ENCODE results near the gene TNFSF11. TPM values are rescaled to one million over a fixed set of nuclear protein-coding genes. Genes with fewer than 3 reads are reported as not detected.

Gene TNFSF11
- total and polyA plus RNA-seq, 4 donors = 0.25 to 1.3 (median 0.25) TPM

- peak overlapping the region; percentile 64 to 84 (median 80) for H3K4me3 ChIP-seq (ENCODE audit: low read depth in 1 of 3, low read length in 3 of 3)
These were observed 721 bp downstream of the TNFSF11 start for GRCh38 chr13:42574435-42575311.

GRCh38 chr13:42575938-42576337 is 2.0 kb downstream of the TNFSF11 start:
- WGBS = 79% methylated on average over 7 of the region's 7 CpGs
- Histone ChIP-seq H3K9ac (ENCODE audit: low read depth in 1 of 2, low read length in 2 of 2) (no peak overlapping the region), H3K36me3 (ENCODE audit: control insufficient read depth in 4 of 4, insufficient read depth in 3 of 4, low read depth in 1 of 4, low read length in 3 of 4) (no peaks in the 10 kb centered on the region), H3K4me3 (ENCODE audit: low read depth in 1 of 3, low read length in 3 of 3) (no peak overlapping the region), H3K4me1 (ENCODE audit: control insufficient read depth in 4 of 4, insufficient read depth in 4 of 4, low read length in 3 of 4) (peaks cover 0 to 11% (median 6%) of the 10 kb centered on the region in 4 donors), H3K9me3 (ENCODE audit: control insufficient read depth in 4 of 4, low read length in 3 of 4) (peaks cover 0 to 5% (median 0%) of the 10 kb centered on the region in 4 donors), H3K27ac (ENCODE audit: low read depth in 1 of 2, low read length in 2 of 2) (no peak overlapping the region), H3K27me3 (ENCODE audit: control insufficient read depth in 4 of 4, insufficient read depth in 4 of 4, low read length in 3 of 4) (no peaks in the 10 kb centered on the region)
- DNase-seq (ENCODE audit: low spot score) = no peak
- TF ChIP-seq GABPA (IDR thresholded peaks at IDR 0.05 in 1 of 2, conservative IDR thresholded peaks at IDR 0.05 in 1 of 2) (no peak), HNF4G (IDR thresholded peaks at IDR 0.05) (no peak), MAX (IDR thresholded peaks at IDR 0.05) (no peak), YY1 (IDR thresholded peaks at IDR 0.05) (no peak), NR2F2 (IDR thresholded peaks at IDR 0.05) (no peak), RXRA (IDR thresholded peaks at IDR 0.05) (no peak), EGR1 (IDR thresholded peaks at IDR 0.05; ENCODE audit: low read depth in 2 of 2) (no peak), RAD21 (IDR thresholded peaks at IDR 0.05) (no peak), FOXA2 (IDR thresholded peaks at IDR 0.05) (no peak), HNF4A (conservative IDR thresholded peaks at IDR 0.05) (no peak), SP1 (IDR thresholded peaks at IDR 0.05) (no peak), FOXA1 (IDR thresholded peaks at IDR 0.05) (no peak)
- TF ChIP-seq, protein P1, sequence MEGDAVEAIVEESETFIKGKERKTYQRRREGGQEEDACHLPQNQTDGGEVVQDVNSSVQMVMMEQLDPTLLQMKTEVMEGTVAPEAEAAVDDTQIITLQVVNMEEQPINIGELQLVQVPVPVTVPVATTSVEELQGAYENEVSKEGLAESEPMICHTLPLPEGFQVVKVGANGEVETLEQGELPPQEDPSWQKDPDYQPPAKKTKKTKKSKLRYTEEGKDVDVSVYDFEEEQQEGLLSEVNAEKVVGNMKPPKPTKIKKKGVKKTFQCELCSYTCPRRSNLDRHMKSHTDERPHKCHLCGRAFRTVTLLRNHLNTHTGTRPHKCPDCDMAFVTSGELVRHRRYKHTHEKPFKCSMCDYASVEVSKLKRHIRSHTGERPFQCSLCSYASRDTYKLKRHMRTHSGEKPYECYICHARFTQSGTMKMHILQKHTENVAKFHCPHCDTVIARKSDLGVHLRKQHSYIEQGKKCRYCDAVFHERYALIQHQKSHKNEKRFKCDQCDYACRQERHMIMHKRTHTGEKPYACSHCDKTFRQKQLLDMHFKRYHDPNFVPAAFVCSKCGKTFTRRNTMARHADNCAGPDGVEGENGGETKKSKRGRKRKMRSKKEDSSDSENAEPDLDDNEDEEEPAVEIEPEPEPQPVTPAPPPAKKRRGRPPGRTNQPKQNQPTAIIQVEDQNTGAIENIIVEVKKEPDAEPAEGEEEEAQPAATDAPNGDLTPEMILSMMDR (IDR thresholded peaks at IDR 0.05; ENCODE audit: low read depth, low read length, missing input control) = no peak
- TF ChIP-seq, protein P2, sequence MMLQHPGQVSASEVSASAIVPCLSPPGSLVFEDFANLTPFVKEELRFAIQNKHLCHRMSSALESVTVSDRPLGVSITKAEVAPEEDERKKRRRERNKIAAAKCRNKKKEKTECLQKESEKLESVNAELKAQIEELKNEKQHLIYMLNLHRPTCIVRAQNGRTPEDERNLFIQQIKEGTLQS (IDR thresholded peaks at IDR 0.05) = no peak
- TF ChIP-seq, protein P3, sequence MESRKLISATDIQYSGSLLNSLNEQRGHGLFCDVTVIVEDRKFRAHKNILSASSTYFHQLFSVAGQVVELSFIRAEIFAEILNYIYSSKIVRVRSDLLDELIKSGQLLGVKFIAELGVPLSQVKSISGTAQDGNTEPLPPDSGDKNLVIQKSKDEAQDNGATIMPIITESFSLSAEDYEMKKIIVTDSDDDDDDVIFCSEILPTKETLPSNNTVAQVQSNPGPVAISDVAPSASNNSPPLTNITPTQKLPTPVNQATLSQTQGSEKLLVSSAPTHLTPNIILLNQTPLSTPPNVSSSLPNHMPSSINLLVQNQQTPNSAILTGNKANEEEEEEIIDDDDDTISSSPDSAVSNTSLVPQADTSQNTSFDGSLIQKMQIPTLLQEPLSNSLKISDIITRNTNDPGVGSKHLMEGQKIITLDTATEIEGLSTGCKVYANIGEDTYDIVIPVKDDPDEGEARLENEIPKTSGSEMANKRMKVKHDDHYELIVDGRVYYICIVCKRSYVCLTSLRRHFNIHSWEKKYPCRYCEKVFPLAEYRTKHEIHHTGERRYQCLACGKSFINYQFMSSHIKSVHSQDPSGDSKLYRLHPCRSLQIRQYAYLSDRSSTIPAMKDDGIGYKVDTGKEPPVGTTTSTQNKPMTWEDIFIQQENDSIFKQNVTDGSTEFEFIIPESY (IDR thresholded peaks at IDR 0.05) = no peak

More at GRCh38 chr13:42574435-42575311, 721 bp downstream of the TNFSF11 start:
- Histone ChIP-seq H3K9me3 (ENCODE audit: control insufficient read depth in 4 of 4, low read length in 3 of 4) (peaks cover 0 to 5% (median 0%) of the 10 kb centered on the region in 4 donors), H3K27me3 (ENCODE audit: control insufficient read depth in 4 of 4, insufficient read depth in 4 of 4, low read length in 3 of 4) (no peaks in the 10 kb centered on the region), H3K4me1 (ENCODE audit: control insufficient read depth in 4 of 4, insufficient read depth in 4 of 4, low read length in 3 of 4) (peaks cover 2 to 11% (median 6%) of the 10 kb centered on the region in 4 donors), H3K27ac (ENCODE audit: low read depth in 1 of 2, low read length in 2 of 2) (no peak overlapping the region), H3K36me3 (ENCODE audit: control insufficient read depth in 4 of 4, insufficient read depth in 3 of 4, low read depth in 1 of 4, low read length in 3 of 4) (no peaks in the 10 kb centered on the region), H3K9ac (ENCODE audit: low read depth in 1 of 2, low read length in 2 of 2) (peak overlapping the region in 1 of 2 donors; percentile 42)
- 2% methylated on average over 51 of the region's 51 CpGs for WGBS
- TF ChIP-seq, protein P1 (IDR thresholded peaks at IDR 0.05; ENCODE audit: low read depth, low read length, missing input control) = no peak
- TF ChIP-seq GABPA (IDR thresholded peaks at IDR 0.05 in 1 of 2, conservative IDR thresholded peaks at IDR 0.05 in 1 of 2) = no peak
- no peak for TF ChIP-seq RAD21 (IDR thresholded peaks at IDR 0.05)
- TF ChIP-seq EGR1 (IDR thresholded peaks at IDR 0.05; ENCODE audit: low read depth in 2 of 2) = peak; percentile 89 to 93
- TF ChIP-seq HNF4G (IDR thresholded peaks at IDR 0.05) = no peak
- no peak for TF ChIP-seq JUND (IDR thresholded peaks at IDR 0.05)
- no peak for TF ChIP-seq RXRA (IDR thresholded peaks at IDR 0.05)
- DNase-seq (ENCODE audit: low spot score) = no peak
